Esophagus muscularis mucosa (tissue), 4 donors: ENCODE data around the gene DCAF4. TPM values are rescaled to one million over a fixed set of nuclear protein-coding genes. Genes with fewer than 3 reads are reported as not detected.

Source experiments
- DNase-seq: peaks from one replicate; pipeline ENCODE4 v3.0.0-alpha.2; 2017; ENCODE audit errors: extremely low spot score
- H3K27ac ChIP-seq, 4 donors: fragments of 200-600 bp; sonication (generic); replicated peaks in 1 of 4; 1 replicate in 3 of 4; 2 replicates in 1 of 4; pipeline ENCODE4 v1.5.1; 2016 to 2019; ENCODE audit warnings: mild to moderate bottlenecking in 1 of 4
- H3K27me3 ChIP-seq, 4 donors: fragments of 200-600 bp; sonication (generic); one replicate each; pipeline versions ENCODE4 v1.5.1 to v1.6.0; 2016 to 2019
- H3K36me3 ChIP-seq, 4 donors: fragments of 200-600 bp; sonication (generic); one replicate each; pipeline ENCODE4 v1.5.1; 2016 to 2019
- H3K4me1 ChIP-seq, 4 donors: fragments of 200-600 bp; sonication (generic); one replicate each; pipeline ENCODE4 v1.5.1; 2016 to 2019
- H3K4me3 ChIP-seq, 4 donors: fragments of 200-600 bp; sonication (generic); 1 replicate in 2 of 4; 2 replicates in 2 of 4; pipeline ENCODE4 v1.5.1; 2016 to 2019; ENCODE audit warnings: mild to moderate bottlenecking in 4 of 4, moderate library complexity in 1 of 4
- H3K9me3 ChIP-seq, 4 donors: fragments of 200-600 bp; sonication (generic); 1 replicate in 3 of 4; 2 replicates in 1 of 4; pipeline ENCODE4 v1.5.1; 2016 to 2019
- CTCF ChIP-seq, 3 experiments: fragments of 200-600 bp in 2 of 3; fragments of 450-650 bp in 1 of 3; sonication (generic) in 2 of 3; IDR thresholded peaks; one replicate each; pipeline ENCODE4 v1.5.1; 2017 to 2019; ENCODE audit warnings: antibody characterized with exemption in 3 of 3, mild to moderate bottlenecking in 2 of 3, moderate library complexity in 1 of 3
- EP300 ChIP-seq: sonication (generic); formaldehyde crosslinking; IDR thresholded peaks from one replicate; pipeline ENCODE4 v1.6.1; 2017; ENCODE audit warnings: antibody characterized with exemption
- POLR2A ChIP-seq: fragments of 450-650 bp; IDR thresholded peaks from one replicate; pipeline ENCODE4 v1.6.1; 2017; ENCODE audit warnings: antibody characterized with exemption, moderate library complexity, mild to moderate bottlenecking, low read depth
- POLR2AphosphoS5 ChIP-seq, 2 donors: sonication (generic); formaldehyde crosslinking; IDR thresholded peaks; one replicate each; pipeline ENCODE4 v1.6.1; 2017; ENCODE audit warnings: antibody characterized with exemption in 2 of 2
- WGBS: methylation state at CpG from one replicate; pipeline ENCODE4 v1.1.5; 2018; 5-methylcytosine and 5-hydroxymethylcytosine counted together
- intact Hi-C: fragments of 100-400 bp; cut with DNase I; formaldehyde crosslinking; loops from one replicate; pipeline ENCODE4 v1.15.1; 2023
- total RNA-seq, 4 donors: library from RNA; depleted of rRNA; stranded (reverse); fragments of >200 nt; gene quantifications; one replicate each; pipeline versions ENCODE4 v1.1.0 to v1.2.1, GENCODE V29; 2016

DCAF4 gene
- total RNA-seq, 4 donors from 2014 or later = 10.9 to 18.7 (median 14.7) TPM

DNA sequence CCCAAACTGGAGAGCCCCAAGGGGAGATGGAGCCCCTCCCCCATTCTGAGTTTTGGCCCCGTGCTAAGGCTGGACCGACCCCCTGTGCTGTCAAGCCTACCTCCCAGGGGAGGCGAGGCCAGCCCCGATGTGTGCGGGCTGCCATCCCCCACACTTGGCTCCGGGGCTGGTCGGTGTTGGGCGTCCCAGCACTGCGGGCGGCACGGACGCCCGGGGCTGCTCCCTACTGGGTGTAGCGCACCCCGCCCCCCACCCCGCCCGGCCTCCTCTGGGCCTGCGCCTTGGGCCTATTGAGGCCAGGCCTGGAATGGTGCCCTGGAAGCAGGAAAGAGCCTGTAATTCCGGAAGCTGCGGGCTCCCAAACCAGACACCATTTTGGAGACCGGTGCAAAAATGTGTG lies 2.6 kb downstream of the DCAF4 start:
- WGBS = 89% methylated on average over 12 of the region's 21 CpGs
- Histone ChIP-seq H3K4me1 (peaks cover 4 to 20% (median 16%) of the 10 kb centered on the region in 4 donors), H3K36me3 (no peaks in the 10 kb centered on the region), H3K27me3 (no peaks in the 10 kb centered on the region), H3K9me3 (no peaks in the 10 kb centered on the region), H3K27ac (no peak overlapping the region), H3K4me3 (no peak overlapping the region)
- intact Hi-C loops = no loop called here
- no peak for DNase-seq
- TF ChIP-seq CTCF (IDR thresholded peaks at IDR 0.05) (no peak), POLR2A (no peak), POLR2AphosphoS5 (IDR thresholded peaks at IDR 0.05) (no peak), EP300 (no peak)

DNA sequence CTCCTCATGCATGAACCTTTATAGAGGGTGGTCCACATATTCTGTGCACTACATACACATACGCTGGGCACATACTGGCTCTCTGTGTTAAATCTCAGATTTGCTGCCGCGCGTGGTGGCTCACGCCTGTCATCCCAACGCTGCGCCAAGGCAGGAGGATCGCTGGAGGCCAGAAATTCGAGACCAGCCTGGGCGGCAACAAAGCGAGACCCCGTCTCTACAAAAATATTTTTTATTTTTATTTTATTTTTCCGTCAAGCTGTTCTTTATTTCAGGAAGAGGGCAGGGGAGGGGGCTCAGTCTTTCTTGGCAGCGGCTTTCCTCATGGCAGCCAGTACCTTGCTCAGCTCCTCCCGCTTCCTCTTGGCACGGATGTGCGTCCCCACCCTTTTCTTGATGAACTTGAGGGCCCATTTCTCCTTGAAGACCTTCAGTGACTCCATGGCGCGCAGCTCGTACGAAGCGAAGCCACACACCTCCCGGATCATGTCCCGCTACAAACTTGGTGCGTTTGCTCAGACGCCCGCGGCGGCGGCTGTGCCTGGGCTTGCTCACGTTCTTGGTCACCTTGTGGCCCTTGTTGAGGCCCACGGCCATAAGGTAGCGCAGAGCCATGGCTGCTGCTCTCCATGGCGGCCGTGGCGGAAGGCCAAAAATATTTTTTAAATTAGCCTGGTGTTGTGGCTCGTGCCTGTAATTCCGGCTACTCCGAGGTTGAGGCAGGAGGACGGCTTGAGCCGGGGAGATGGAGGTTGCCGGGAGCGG lies 3.2 kb downstream of the DCAF4 start:
- Histone ChIP-seq H3K27ac (no peak overlapping the region), H3K4me3 (peak overlapping the region in 1 of 4 donors; percentile 24), H3K4me1 (peaks cover 4 to 20% (median 16%) of the 10 kb centered on the region in 4 donors), H3K9me3 (no peaks in the 10 kb centered on the region), H3K27me3 (no peaks in the 10 kb centered on the region), H3K36me3 (no peaks in the 10 kb centered on the region)
- DNase-seq = no peak
- intact Hi-C loops = no loop called here
- TF ChIP-seq POLR2A = no peak
- WGBS = 92% methylated on average over 43 of the region's 43 CpGs

GRCh38 chr14:72932893-72933292 lies 6.6 kb downstream of the DCAF4 start:
- Histone ChIP-seq H3K4me3 (no peak overlapping the region), H3K9me3 (no peaks in the 10 kb centered on the region), H3K27ac (no peak overlapping the region), H3K36me3 (peaks cover 0 to 2% (median under 1%) of the 10 kb centered on the region in 4 donors), H3K27me3 (no peaks in the 10 kb centered on the region), H3K4me1 (peaks cover 0 to 2% (median under 1%) of the 10 kb centered on the region in 4 donors)
- no peak for DNase-seq
- TF ChIP-seq POLR2A = no peak
- TF ChIP-seq EP300 = no peak
- no peak for TF ChIP-seq POLR2AphosphoS5 (IDR thresholded peaks at IDR 0.05)
- TF ChIP-seq CTCF (IDR thresholded peaks at IDR 0.05) = no peak
- intact Hi-C loops = no loop called here
- 85% methylated on average over 7 of the region's 7 CpGs for WGBS

GRCh38 chr14:72939630-72940029 lies 13.4 kb downstream of the DCAF4 start:
- DNase-seq = no peak
- H3K27ac ChIP-seq = no peak overlapping the region
- 78% methylated on average over 11 of the region's 13 CpGs for WGBS
- no peak overlapping the region for H3K4me3 ChIP-seq
- intact Hi-C loops = no loop called here
- H3K27me3 ChIP-seq = no peaks in the 10 kb centered on the region
- peaks cover 29 to 68% (median 55%) of the 10 kb centered on the region in 4 donors for H3K36me3 ChIP-seq
- no peaks in the 10 kb centered on the region for H3K4me1 ChIP-seq
- TF ChIP-seq POLR2AphosphoS5 (IDR thresholded peaks at IDR 0.05) (no peak), CTCF (IDR thresholded peaks at IDR 0.05) (no peak), POLR2A (no peak), EP300 (no peak)
- H3K9me3 ChIP-seq = no peaks in the 10 kb centered on the region

DNA sequence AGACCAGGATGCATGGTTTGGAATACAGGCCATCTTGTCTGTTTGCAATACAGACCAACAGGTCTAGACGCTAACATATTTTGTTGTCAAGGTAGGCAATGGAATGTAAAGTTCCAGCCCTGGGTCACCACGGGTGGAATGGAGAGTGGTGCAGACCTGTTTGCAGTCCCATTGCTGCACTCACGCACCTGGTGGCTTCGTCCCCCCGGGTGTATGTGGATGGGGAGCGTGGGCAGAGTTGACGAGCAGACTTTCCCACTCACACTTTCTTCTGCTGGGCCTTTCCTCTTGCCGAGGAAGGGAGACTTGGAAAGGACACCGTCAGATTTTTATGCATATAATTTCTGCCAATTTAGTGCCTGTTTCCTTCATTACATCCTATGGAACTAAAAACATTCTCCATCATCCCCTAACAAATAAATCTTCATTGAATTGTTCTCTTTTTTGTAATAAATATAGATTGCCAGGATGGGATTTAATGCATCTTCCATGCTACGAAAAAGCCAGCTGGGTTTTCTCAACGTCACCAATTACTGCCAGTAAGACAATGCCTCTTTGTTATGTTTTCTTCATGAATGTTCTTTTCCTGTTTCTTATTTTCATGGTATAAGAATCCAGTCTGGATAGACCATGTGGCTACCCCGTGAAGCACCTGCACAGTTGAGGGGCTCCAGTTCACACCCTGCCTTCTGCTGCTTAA lies 15.2 kb downstream of the DCAF4 start:
- DNase-seq = no peak
- TF ChIP-seq CTCF (IDR thresholded peaks at IDR 0.05) (no peak), EP300 (no peak), POLR2A (no peak), POLR2AphosphoS5 (IDR thresholded peaks at IDR 0.05) (no peak)
- no peaks in the 10 kb centered on the region for H3K9me3 ChIP-seq
- H3K36me3 ChIP-seq = peaks cover 29 to 81% (median 59%) of the 10 kb centered on the region in 4 donors
- no peak overlapping the region for H3K4me3 ChIP-seq
- 74% methylated on average over 11 of the region's 12 CpGs for WGBS
- no peak overlapping the region for H3K27ac ChIP-seq
- H3K27me3 ChIP-seq = no peaks in the 10 kb centered on the region
- intact Hi-C loops = no loop called here
- no peaks in the 10 kb centered on the region for H3K4me1 ChIP-seq
